GM20000 (cell line): ENCODE data around the gene CBLB.

Source experiments
- DNase-seq: peaks from one replicate; pipeline ENCODE4 v3.0.0; 2012; ENCODE audit warnings: low spot score
- CTCF ChIP-seq: IDR thresholded peaks from 2 replicates; pipeline ENCODE4 v1.5.1; 2012; ENCODE audit warnings: mild to moderate bottlenecking, control low read depth; ENCODE audit errors: extremely low read depth, missing control alignments

Gene CBLB

GRCh38 chr3:105801397-105801796 is 67.4 kb downstream of the CBLB start:
- DNase-seq, result no peak
- no peak for TF ChIP-seq CTCF

GRCh38 chr3:105800320-105800719 is 68.5 kb downstream of the CBLB start:
- DNase-seq, result no peak
- TF ChIP-seq CTCF, result no peak

GRCh38 chr3:105799286-105799685 is 69.5 kb downstream of the CBLB start:
- no peak for DNase-seq
- no peak for TF ChIP-seq CTCF

GRCh38 chr3:105798381-105798934 is 70.4 kb downstream of the CBLB start:
- DNase-seq, result peak; percentile 22
- no peak for TF ChIP-seq CTCF

GRCh38 chr3:105793040-105793439 is 75.8 kb downstream of the CBLB start:
- DNase-seq, result no peak
- no peak for TF ChIP-seq CTCF

GRCh38 chr3:105791919-105792786 is 76.7 kb downstream of the CBLB start:
- TF ChIP-seq CTCF, result no peak
- DNase-seq, result no peak

- TF ChIP-seq CTCF, result no peak
- DNase-seq, result no peak
Observed at GRCh38 chr3:105791131-105791530, 77.7 kb downstream of the CBLB start.
